ENCODE data around the gene MYPN. TPM values are rescaled to one million over a fixed set of nuclear protein-coding genes. Genes with fewer than 3 reads are reported as not detected.
"Not testable (repeated sequence)": the region's sequence is repeated elsewhere in the genome, so short reads cannot be mapped to it uniquely, and the experiment has no call there.

The MYPN gene
- total RNA-seq, 1 donor, result 1.8 TPM

DNA sequence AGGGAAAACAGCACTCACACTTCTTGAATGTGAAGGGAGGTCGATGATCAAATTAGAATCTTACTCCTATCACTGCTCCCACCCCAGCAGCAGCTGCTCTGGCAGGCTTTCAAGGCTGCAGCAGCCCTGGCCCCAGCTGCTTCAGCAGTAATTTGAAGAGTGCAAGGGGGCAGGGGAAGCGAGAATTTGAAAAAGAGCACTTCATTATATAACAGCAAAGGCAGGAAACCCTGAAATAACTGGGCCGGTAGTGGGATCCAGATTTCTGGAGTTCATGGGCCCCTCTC is 44.9 kb downstream of the MYPN start:
- no peak for DNase-seq (ENCODE audit: insufficient read length, low spot score, missing footprints)
- Histone ChIP-seq H3K4me3 (ENCODE audit: insufficient read depth, low read length) (peak overlapping the region; percentile 1), H3K27me3 (ENCODE audit: insufficient read depth, low read length) (no peaks in the 10 kb centered on the region), H4K20me1 (ENCODE audit: insufficient read depth, low read length) (no peaks in the 10 kb centered on the region), H3K27ac (ENCODE audit: low read depth, low read length) (peak overlapping the region; percentile 97), H3K9me3 (ENCODE audit: low read depth, low read length) (no peaks in the 10 kb centered on the region), H3K36me3 (ENCODE audit: insufficient read depth, low read length) (peaks cover 59% of the 10 kb centered on the region), H3K4me1 (ENCODE audit: insufficient read depth, low read length) (peaks cover 34% of the 10 kb centered on the region), H3K79me2 (ENCODE audit: insufficient read depth, low read length) (no peaks in the 10 kb centered on the region), H3K4me2 (ENCODE audit: insufficient read depth, low read length) (peak overlapping the region; percentile 43), H2AFZ (ENCODE audit: low read length) (no peak overlapping the region)
- no peak for TF ChIP-seq CTCF (IDR thresholded peaks at IDR 0.05; ENCODE audit: extremely low read depth, low read depth, low read length)

GRCh38 chr10:68155615-68156210 is 46.4 kb downstream of the MYPN start:
- DNase-seq (ENCODE audit: insufficient read length, low spot score, missing footprints), result no peak
- Histone ChIP-seq H3K4me1 (ENCODE audit: insufficient read depth, low read length) (peaks cover 34% of the 10 kb centered on the region), H3K27ac (ENCODE audit: low read depth, low read length) (peak overlapping the region; percentile 97), H3K9me3 (ENCODE audit: low read depth, low read length) (no peaks in the 10 kb centered on the region), H3K4me2 (ENCODE audit: insufficient read depth, low read length) (peak overlapping the region; percentile 14), H3K36me3 (ENCODE audit: insufficient read depth, low read length) (peaks cover 54% of the 10 kb centered on the region), H2AFZ (ENCODE audit: low read length) (peak overlapping the region; percentile 22), H3K27me3 (ENCODE audit: insufficient read depth, low read length) (no peaks in the 10 kb centered on the region), H3K4me3 (ENCODE audit: insufficient read depth, low read length) (no peak overlapping the region), H4K20me1 (ENCODE audit: insufficient read depth, low read length) (no peaks in the 10 kb centered on the region), H3K79me2 (ENCODE audit: insufficient read depth, low read length) (no peaks in the 10 kb centered on the region)
- TF ChIP-seq CTCF (IDR thresholded peaks at IDR 0.05; ENCODE audit: extremely low read depth, low read depth, low read length), result no peak

- no peak for DNase-seq (ENCODE audit: insufficient read length, low spot score, missing footprints)
- Histone ChIP-seq H3K27ac (ENCODE audit: low read depth, low read length) (peak overlapping the region; percentile 97), H3K36me3 (ENCODE audit: insufficient read depth, low read length) (peaks cover 47% of the 10 kb centered on the region)
Measured at GRCh38 chr10:68156373-68157185, 47.3 kb downstream of the MYPN start.

GRCh38 chr10:68157522-68157921 is 48.2 kb downstream of the MYPN start:
- not testable (repeated sequence) for H4K20me1 ChIP-seq (ENCODE audit: insufficient read depth, low read length); H3K27me3 ChIP-seq (ENCODE audit: insufficient read depth, low read length); H2AFZ ChIP-seq (ENCODE audit: low read length); H3K4me2 ChIP-seq (ENCODE audit: insufficient read depth, low read length); H3K27ac ChIP-seq (ENCODE audit: low read depth, low read length); H3K4me3 ChIP-seq (ENCODE audit: insufficient read depth, low read length); H3K9me3 ChIP-seq (ENCODE audit: low read depth, low read length); DNase-seq (ENCODE audit: insufficient read length, low spot score, missing footprints); H3K79me2 ChIP-seq (ENCODE audit: insufficient read depth, low read length)
- peaks cover 47% of the 10 kb centered on the region for H3K36me3 ChIP-seq (ENCODE audit: insufficient read depth, low read length)
- peaks cover 34% of the 10 kb centered on the region for H3K4me1 ChIP-seq (ENCODE audit: insufficient read depth, low read length)

More at GRCh38 chr10:68156373-68157185, 47.3 kb downstream of the MYPN start:
- no peaks in the 10 kb centered on the region for H3K9me3 ChIP-seq (ENCODE audit: low read depth, low read length)
- no peaks in the 10 kb centered on the region for H4K20me1 ChIP-seq (ENCODE audit: insufficient read depth, low read length)
- H3K4me2 ChIP-seq (ENCODE audit: insufficient read depth, low read length), result peak overlapping the region; percentile 14
- H3K79me2 ChIP-seq (ENCODE audit: insufficient read depth, low read length), result no peaks in the 10 kb centered on the region
- H3K4me1 ChIP-seq (ENCODE audit: insufficient read depth, low read length), result peaks cover 34% of the 10 kb centered on the region
- H2AFZ ChIP-seq (ENCODE audit: low read length), result no peak overlapping the region
- H3K4me3 ChIP-seq (ENCODE audit: insufficient read depth, low read length), result no peak overlapping the region
- no peaks in the 10 kb centered on the region for H3K27me3 ChIP-seq (ENCODE audit: insufficient read depth, low read length)
- TF ChIP-seq CTCF (IDR thresholded peaks at IDR 0.05; ENCODE audit: extremely low read depth, low read depth, low read length), result peak; percentile 87
